Measurements from ENCODE around the gene DCTN5. TPM values are rescaled to one million over a fixed set of nuclear protein-coding genes. Genes with fewer than 3 reads are reported as not detected.
A peak's percentile ranks its signal among the peaks of the same experiment; 100 is the strongest.

DCTN5 gene
- total and polyA plus RNA-seq, 2 experiments from 2014 or later, result 23.3 to 31.7 TPM

- Histone ChIP-seq H2AFZ (no peak overlapping the region), H3K4me2 (peak overlapping the region; percentile 98), H3K27ac (no peak overlapping the region), H3K36me3 (replicated peaks; ENCODE audit: insufficient read depth, low read depth) (no peaks in the 10 kb centered on the region), H3K4me3 (no peak overlapping the region), H3K27me3 (no peaks in the 10 kb centered on the region), H3K4me1 (ENCODE audit: insufficient read depth) (peaks cover 6% of the 10 kb centered on the region), H4K20me1 (ENCODE audit: insufficient read depth, poor library complexity, severe bottlenecking) (no peaks in the 10 kb centered on the region), H3K9me2 (replicated peaks; ENCODE audit: insufficient read depth) (no peaks in the 10 kb centered on the region), H3K9me3 (ENCODE audit: low read depth) (no peaks in the 10 kb centered on the region), H3K79me2 (peaks cover 31% of the 10 kb centered on the region)
- 23% methylated on average over 6 of the region's 6 CpGs for WGBS (ENCODE audit: low lambda C conversion rate, missing lambda C conversion rate)
- TF ChIP-seq EZH2 (IDR thresholded peaks at IDR 0.05; ENCODE audit: borderline replicate concordance) (no peak), EZH2phosphoT487 (IDR thresholded peaks at IDR 0.05; ENCODE audit: low read depth, severe bottlenecking, unreplicated experiment) (no peak)
- TF ChIP-seq, protein P1, sequence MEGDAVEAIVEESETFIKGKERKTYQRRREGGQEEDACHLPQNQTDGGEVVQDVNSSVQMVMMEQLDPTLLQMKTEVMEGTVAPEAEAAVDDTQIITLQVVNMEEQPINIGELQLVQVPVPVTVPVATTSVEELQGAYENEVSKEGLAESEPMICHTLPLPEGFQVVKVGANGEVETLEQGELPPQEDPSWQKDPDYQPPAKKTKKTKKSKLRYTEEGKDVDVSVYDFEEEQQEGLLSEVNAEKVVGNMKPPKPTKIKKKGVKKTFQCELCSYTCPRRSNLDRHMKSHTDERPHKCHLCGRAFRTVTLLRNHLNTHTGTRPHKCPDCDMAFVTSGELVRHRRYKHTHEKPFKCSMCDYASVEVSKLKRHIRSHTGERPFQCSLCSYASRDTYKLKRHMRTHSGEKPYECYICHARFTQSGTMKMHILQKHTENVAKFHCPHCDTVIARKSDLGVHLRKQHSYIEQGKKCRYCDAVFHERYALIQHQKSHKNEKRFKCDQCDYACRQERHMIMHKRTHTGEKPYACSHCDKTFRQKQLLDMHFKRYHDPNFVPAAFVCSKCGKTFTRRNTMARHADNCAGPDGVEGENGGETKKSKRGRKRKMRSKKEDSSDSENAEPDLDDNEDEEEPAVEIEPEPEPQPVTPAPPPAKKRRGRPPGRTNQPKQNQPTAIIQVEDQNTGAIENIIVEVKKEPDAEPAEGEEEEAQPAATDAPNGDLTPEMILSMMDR (IDR thresholded peaks at IDR 0.05; ENCODE audit: poor library complexity), result no peak
- no peak for DNase-seq (ENCODE audit: low spot score)
Measured at GRCh38 chr16:23679986-23680336, 38.7 kb downstream of the DCTN5 start.

- Histone ChIP-seq H3K4me2 (no peak overlapping the region), H4K20me1 (ENCODE audit: insufficient read depth, poor library complexity, severe bottlenecking) (no peaks in the 10 kb centered on the region), H2AFZ (no peak overlapping the region), H3K27me3 (no peaks in the 10 kb centered on the region), H3K36me3 (replicated peaks; ENCODE audit: insufficient read depth, low read depth) (no peaks in the 10 kb centered on the region), H3K9me3 (ENCODE audit: low read depth) (no peaks in the 10 kb centered on the region), H3K27ac (no peak overlapping the region), H3K4me1 (ENCODE audit: insufficient read depth) (peaks cover 6% of the 10 kb centered on the region), H3K4me3 (no peak overlapping the region), H3K9me2 (replicated peaks; ENCODE audit: insufficient read depth) (no peaks in the 10 kb centered on the region), H3K79me2 (peaks cover 34% of the 10 kb centered on the region)
- TF ChIP-seq EZH2 (IDR thresholded peaks at IDR 0.05; ENCODE audit: borderline replicate concordance) (no peak), EZH2phosphoT487 (IDR thresholded peaks at IDR 0.05; ENCODE audit: low read depth, severe bottlenecking, unreplicated experiment) (no peak)
- TF ChIP-seq, protein P1 (IDR thresholded peaks at IDR 0.05; ENCODE audit: poor library complexity), result no peak
- WGBS (ENCODE audit: low lambda C conversion rate, missing lambda C conversion rate), result 92% methylated on average over 1 of the region's 1 CpG
- no peak for DNase-seq (ENCODE audit: low spot score)
Measured at GRCh38 chr16:23682181-23682580, 40.9 kb downstream of the DCTN5 start.

DNA sequence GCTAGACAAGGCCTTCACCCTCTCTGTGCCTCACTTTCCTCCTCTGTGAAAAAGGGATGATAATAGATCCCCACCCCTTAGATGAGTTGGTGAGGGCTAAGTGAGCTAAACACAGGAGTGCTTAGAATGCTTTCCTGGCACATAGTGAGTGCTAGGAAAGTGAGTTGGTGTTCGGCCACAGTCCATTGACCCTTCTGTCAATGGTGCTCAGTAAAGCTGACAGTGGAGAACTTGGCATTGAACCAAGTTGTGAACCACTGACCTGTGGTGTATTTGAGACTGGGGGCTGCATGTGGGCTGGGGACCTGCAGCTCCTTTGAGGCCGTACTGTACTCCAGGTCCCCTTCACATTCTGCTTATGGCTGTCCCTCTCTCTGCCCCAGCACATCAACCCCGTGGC, 42.2 kb downstream of the DCTN5 start:
- peaks cover 6% of the 10 kb centered on the region for H3K4me1 ChIP-seq (ENCODE audit: insufficient read depth)
- no peak overlapping the region for H3K4me2 ChIP-seq
- WGBS (ENCODE audit: low lambda C conversion rate, missing lambda C conversion rate), result 100% methylated on average over 3 of the region's 3 CpGs
- H3K79me2 ChIP-seq, result peaks cover 34% of the 10 kb centered on the region
- no peak overlapping the region for H3K4me3 ChIP-seq
- no peak overlapping the region for H2AFZ ChIP-seq
- no peak for TF ChIP-seq EZH2 (IDR thresholded peaks at IDR 0.05; ENCODE audit: borderline replicate concordance)
- TF ChIP-seq EZH2phosphoT487 (IDR thresholded peaks at IDR 0.05; ENCODE audit: low read depth, severe bottlenecking, unreplicated experiment), result no peak
- TF ChIP-seq, protein P1 (IDR thresholded peaks at IDR 0.05; ENCODE audit: poor library complexity), result no peak
- no peaks in the 10 kb centered on the region for H3K27me3 ChIP-seq
- H3K36me3 ChIP-seq (replicated peaks; ENCODE audit: insufficient read depth, low read depth), result no peaks in the 10 kb centered on the region
- no peaks in the 10 kb centered on the region for H4K20me1 ChIP-seq (ENCODE audit: insufficient read depth, poor library complexity, severe bottlenecking)
- H3K27ac ChIP-seq, result no peak overlapping the region
- no peak for DNase-seq (ENCODE audit: low spot score)
- H3K9me3 ChIP-seq (ENCODE audit: low read depth), result no peaks in the 10 kb centered on the region
- H3K9me2 ChIP-seq (replicated peaks; ENCODE audit: insufficient read depth), result no peaks in the 10 kb centered on the region
